ENCODE results near the gene CABP1. TPM values are rescaled to one million over a fixed set of nuclear protein-coding genes. Genes with fewer than 3 reads are reported as not detected.
"Not testable (repeated sequence)": the region's sequence is repeated elsewhere in the genome, so short reads cannot be mapped to it uniquely, and the experiment has no call there.

The CABP1 gene
- total and polyA plus RNA-seq, 4 donors, result 3.5 to 30.2 (median 16.5) TPM

DNA sequence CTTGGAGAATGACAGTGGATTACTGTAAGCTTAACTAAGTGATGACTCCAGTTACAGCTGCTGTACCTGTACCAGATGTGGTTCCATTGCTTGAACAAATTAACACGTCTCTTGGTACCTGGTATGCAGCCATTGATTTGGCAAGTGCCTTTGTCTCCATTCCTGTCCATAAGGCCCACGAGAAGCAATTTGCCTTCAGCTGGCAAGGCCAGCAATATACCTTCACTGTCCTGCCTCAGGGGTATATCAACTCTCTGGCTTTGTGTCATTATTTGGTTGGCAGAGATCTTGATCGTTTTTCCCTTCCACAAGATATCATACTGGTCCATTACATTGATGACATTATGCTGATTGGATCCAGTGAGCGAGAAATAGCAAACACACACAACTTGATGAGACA is 29.9 kb upstream of the CABP1 start:
- Histone ChIP-seq H3K27ac (ENCODE audit: low read depth, low read length) (no peak overlapping the region), H3K9me3 (ENCODE audit: control insufficient read depth, insufficient read depth, low read length) (no peaks in the 10 kb centered on the region), H3K36me3 (ENCODE audit: control insufficient read depth, insufficient read depth, low read length) (no peaks in the 10 kb centered on the region), H3K4me1 (ENCODE audit: control insufficient read depth, insufficient read depth, low read length) (no peaks in the 10 kb centered on the region), H3K27me3 (ENCODE audit: control insufficient read depth, insufficient read depth, low read length) (no peaks in the 10 kb centered on the region), H3K4me3 (ENCODE audit: low read depth, low read length) (no peak overlapping the region)
- 63% methylated on average over 2 of the region's 4 CpGs for WGBS (ENCODE audit: insufficient coverage)
- peak in 1 of 6 donors; percentile 3 for DNase-seq (ENCODE audit: low read depth in 4 of 6, low spot score in 6 of 6)

DNA sequence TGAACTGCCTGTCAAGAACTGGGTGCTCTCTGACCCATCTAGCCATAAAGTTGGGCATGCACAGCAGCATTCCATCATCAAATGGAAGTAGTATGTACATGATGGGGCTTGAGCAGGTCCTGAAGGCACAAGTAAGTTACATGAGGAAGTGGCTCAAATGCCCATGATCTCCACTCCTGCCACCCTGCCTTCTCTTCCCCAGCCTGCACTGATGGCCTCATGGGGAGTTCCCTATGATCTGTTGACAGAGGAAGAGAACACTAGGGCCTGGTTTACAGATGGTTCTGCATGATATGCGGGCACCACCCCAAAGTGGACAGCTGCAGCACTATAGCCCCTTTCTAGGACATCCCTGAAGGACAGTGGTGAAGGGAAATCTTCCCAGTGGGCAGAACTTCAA is 28.9 kb upstream of the CABP1 start:
- not testable (repeated sequence) for H3K36me3 ChIP-seq (ENCODE audit: control insufficient read depth, insufficient read depth, low read length); H3K27me3 ChIP-seq (ENCODE audit: control insufficient read depth, insufficient read depth, low read length); H3K9me3 ChIP-seq (ENCODE audit: control insufficient read depth, insufficient read depth, low read length); H3K27ac ChIP-seq (ENCODE audit: low read depth, low read length); H3K4me3 ChIP-seq (ENCODE audit: low read depth, low read length); H3K4me1 ChIP-seq (ENCODE audit: control insufficient read depth, insufficient read depth, low read length); DNase-seq (ENCODE audit: low read depth in 4 of 6, low spot score in 6 of 6)
- WGBS (ENCODE audit: insufficient coverage), result 71% methylated on average over 1 of the region's 1 CpG

DNA sequence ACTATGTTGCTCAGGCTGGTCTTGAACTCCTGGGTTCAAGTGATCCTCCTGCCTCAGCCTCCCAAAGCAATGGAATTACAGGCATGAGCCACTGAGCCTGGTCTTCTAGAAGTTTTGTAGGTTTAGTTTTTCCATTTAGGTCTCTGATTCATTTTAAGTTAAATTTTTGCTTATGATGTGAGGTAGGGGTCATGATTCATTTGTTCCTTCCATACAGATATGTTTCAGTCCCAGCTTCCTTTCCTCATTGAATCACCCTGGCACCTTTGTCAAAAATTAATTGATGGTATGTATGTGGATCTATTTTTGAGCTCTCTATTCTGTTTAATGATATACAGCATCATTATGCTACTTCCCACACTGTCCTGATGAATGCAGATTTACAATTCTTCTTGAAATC is 25.6 kb upstream of the CABP1 start:
- peaks cover 2% of the 10 kb centered on the region for H3K27me3 ChIP-seq (ENCODE audit: control insufficient read depth, insufficient read depth, low read length)
- H3K4me3 ChIP-seq (ENCODE audit: low read depth, low read length), result no peak overlapping the region
- no peak for DNase-seq (ENCODE audit: low read depth in 4 of 6, low spot score in 6 of 6)
- H3K36me3 ChIP-seq (ENCODE audit: control insufficient read depth, insufficient read depth, low read length), result no peaks in the 10 kb centered on the region
- no peaks in the 10 kb centered on the region for H3K9me3 ChIP-seq (ENCODE audit: control insufficient read depth, insufficient read depth, low read length)
- no peaks in the 10 kb centered on the region for H3K4me1 ChIP-seq (ENCODE audit: control insufficient read depth, insufficient read depth, low read length)
- H3K27ac ChIP-seq (ENCODE audit: low read depth, low read length), result no peak overlapping the region

- not testable (repeated sequence) for H3K9me3 ChIP-seq (ENCODE audit: control insufficient read depth, insufficient read depth, low read length); H3K27me3 ChIP-seq (ENCODE audit: control insufficient read depth, insufficient read depth, low read length); DNase-seq (ENCODE audit: low read depth in 4 of 6, low spot score in 6 of 6); H3K27ac ChIP-seq (ENCODE audit: low read depth, low read length); H3K4me3 ChIP-seq (ENCODE audit: low read depth, low read length); H3K36me3 ChIP-seq (ENCODE audit: control insufficient read depth, insufficient read depth, low read length); H3K4me1 ChIP-seq (ENCODE audit: control insufficient read depth, insufficient read depth, low read length)
- WGBS (ENCODE audit: insufficient coverage), result no CpG with 5 or more reads among the region's 3 CpGs
Observed at GRCh38 chr12:120617193-120617592, 23.2 kb upstream of the CABP1 start.

- H3K9me3 ChIP-seq (ENCODE audit: control insufficient read depth, insufficient read depth, low read length); H3K36me3 ChIP-seq (ENCODE audit: control insufficient read depth, insufficient read depth, low read length); H3K27ac ChIP-seq (ENCODE audit: low read depth, low read length); H3K4me1 ChIP-seq (ENCODE audit: control insufficient read depth, insufficient read depth, low read length); DNase-seq (ENCODE audit: low read depth in 4 of 6, low spot score in 6 of 6); H3K27me3 ChIP-seq (ENCODE audit: control insufficient read depth, insufficient read depth, low read length); H3K4me3 ChIP-seq (ENCODE audit: low read depth, low read length): not testable (repeated sequence)
- 100% methylated on average over 3 of the region's 4 CpGs for WGBS (ENCODE audit: insufficient coverage)
Observed at GRCh38 chr12:120617767-120618166, 22.7 kb upstream of the CABP1 start.

DNA sequence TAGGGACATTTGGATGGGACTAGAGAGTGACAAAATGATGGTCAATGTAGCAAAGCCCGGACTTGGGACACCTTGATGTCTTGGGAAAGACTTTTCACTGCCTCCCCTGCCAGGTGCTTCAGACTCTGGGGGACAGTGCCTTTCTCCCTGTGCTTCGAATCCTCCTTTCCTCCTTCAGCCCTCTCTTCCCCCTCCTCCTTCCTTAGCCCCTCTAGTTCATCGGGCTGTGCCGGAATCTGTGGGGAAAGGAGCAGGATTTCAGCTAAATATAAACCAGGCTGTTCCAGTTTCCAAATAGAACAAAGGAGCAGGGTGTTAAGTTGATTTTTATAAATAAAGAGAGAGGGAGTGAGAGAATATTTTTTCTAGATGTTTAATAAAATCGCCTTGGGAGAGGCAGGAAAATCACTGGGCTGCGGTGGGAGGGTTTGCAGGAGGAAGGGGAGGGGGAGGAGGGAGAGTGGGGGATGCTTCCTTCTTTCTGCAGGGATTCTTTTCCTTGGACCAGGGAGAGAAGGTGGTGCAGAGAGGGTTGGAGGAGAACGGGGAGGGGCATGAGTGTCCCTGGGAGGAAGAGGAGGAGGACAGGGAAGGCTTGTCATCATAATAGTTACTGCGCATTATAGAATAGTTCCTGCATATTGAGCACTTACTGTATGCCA is 21.3 kb upstream of the CABP1 start:
- Histone ChIP-seq H3K27ac (ENCODE audit: low read depth, low read length) (no peak overlapping the region), H3K4me3 (ENCODE audit: low read depth, low read length) (no peak overlapping the region), H3K36me3 (ENCODE audit: control insufficient read depth, insufficient read depth, low read length) (no peaks in the 10 kb centered on the region), H3K9me3 (ENCODE audit: control insufficient read depth, insufficient read depth, low read length) (no peaks in the 10 kb centered on the region), H3K4me1 (ENCODE audit: control insufficient read depth, insufficient read depth, low read length) (no peaks in the 10 kb centered on the region), H3K27me3 (ENCODE audit: control insufficient read depth, insufficient read depth, low read length) (peaks cover 2% of the 10 kb centered on the region)
- 46% methylated on average over 3 of the region's 8 CpGs for WGBS (ENCODE audit: insufficient coverage)
- DNase-seq (ENCODE audit: low read depth in 4 of 6, low spot score in 6 of 6), result no peak

GRCh38 chr12:120620624-120621023 is 19.8 kb upstream of the CABP1 start:
- H3K9me3 ChIP-seq (ENCODE audit: control insufficient read depth, insufficient read depth, low read length), result no peaks in the 10 kb centered on the region
- H3K27me3 ChIP-seq (ENCODE audit: control insufficient read depth, insufficient read depth, low read length), result peaks cover 2% of the 10 kb centered on the region
- H3K4me3 ChIP-seq (ENCODE audit: low read depth, low read length), result no peak overlapping the region
- 73% methylated on average over 1 of the region's 2 CpGs for WGBS (ENCODE audit: insufficient coverage)
- H3K4me1 ChIP-seq (ENCODE audit: control insufficient read depth, insufficient read depth, low read length), result no peaks in the 10 kb centered on the region
- DNase-seq (ENCODE audit: low read depth in 4 of 6, low spot score in 6 of 6), result no peak
- H3K36me3 ChIP-seq (ENCODE audit: control insufficient read depth, insufficient read depth, low read length), result no peaks in the 10 kb centered on the region
- no peak overlapping the region for H3K27ac ChIP-seq (ENCODE audit: low read depth, low read length)

GRCh38 chr12:120625557-120626419 is 14.6 kb upstream of the CABP1 start:
- Histone ChIP-seq H3K27me3 (ENCODE audit: control insufficient read depth, insufficient read depth, low read length) (no peaks in the 10 kb centered on the region), H3K4me3 (ENCODE audit: low read depth, low read length) (no peak overlapping the region), H3K9me3 (ENCODE audit: control insufficient read depth, insufficient read depth, low read length) (no peaks in the 10 kb centered on the region), H3K27ac (ENCODE audit: low read depth, low read length) (no peak overlapping the region), H3K4me1 (ENCODE audit: control insufficient read depth, insufficient read depth, low read length) (peaks cover 13% of the 10 kb centered on the region), H3K36me3 (ENCODE audit: control insufficient read depth, insufficient read depth, low read length) (no peaks in the 10 kb centered on the region)
- DNase-seq (ENCODE audit: low read depth in 4 of 6, low spot score in 6 of 6), result no peak
- WGBS (ENCODE audit: insufficient coverage), result 82% methylated on average over 20 of the region's 26 CpGs

GRCh38 chr12:120628919-120629318 is 11.5 kb upstream of the CABP1 start:
- H3K4me1 ChIP-seq (ENCODE audit: control insufficient read depth, insufficient read depth, low read length), result peaks cover 18% of the 10 kb centered on the region
- no peak overlapping the region for H3K27ac ChIP-seq (ENCODE audit: low read depth, low read length)
- WGBS (ENCODE audit: insufficient coverage), result 59% methylated on average over 2 of the region's 4 CpGs
- H3K27me3 ChIP-seq (ENCODE audit: control insufficient read depth, insufficient read depth, low read length), result no peaks in the 10 kb centered on the region
- peak in 1 of 6 donors; percentile 11 for DNase-seq (ENCODE audit: low read depth in 4 of 6, low spot score in 6 of 6)
- no peaks in the 10 kb centered on the region for H3K9me3 ChIP-seq (ENCODE audit: control insufficient read depth, insufficient read depth, low read length)
- no peaks in the 10 kb centered on the region for H3K36me3 ChIP-seq (ENCODE audit: control insufficient read depth, insufficient read depth, low read length)
- H3K4me3 ChIP-seq (ENCODE audit: low read depth, low read length), result no peak overlapping the region

All from spinal cord (tissue), 10 donors.